Vagina (tissue), 2 donors: ENCODE results near the gene SNX24.

Source experiments
- CTCF ChIP-seq, 3 experiments: fragments of 450-650 bp in 2 of 3; fragments of 200-600 bp in 1 of 3; sonication (generic) in 1 of 3; IDR thresholded peaks; one replicate each; pipeline ENCODE4 v1.5.1; 2017 to 2019; ENCODE audit warnings: antibody characterized with exemption in 3 of 3, mild to moderate bottlenecking in 2 of 3, moderate library complexity in 2 of 3
- POLR2A ChIP-seq, 2 donors: fragments of 450-650 bp; IDR thresholded peaks; one replicate each; pipeline ENCODE4 v1.6.1; 2017; ENCODE audit warnings: antibody characterized with exemption in 2 of 2, mild to moderate bottlenecking in 2 of 2, moderate library complexity in 2 of 2
- POLR2AphosphoS5 ChIP-seq, 2 donors: sonication (generic); formaldehyde crosslinking; IDR thresholded peaks; one replicate each; pipeline ENCODE4 v1.9.0; 2017; ENCODE audit warnings: antibody characterized with exemption in 2 of 2, mild to moderate bottlenecking in 2 of 2, low read depth in 1 of 2; ENCODE audit not compliant: insufficient read depth in 1 of 2

GRCh38 chr5:122879076-122879475 is 33.7 kb downstream of the SNX24 start:
- TF ChIP-seq POLR2A (IDR thresholded peaks at IDR 0.05) (no peak), CTCF (IDR thresholded peaks at IDR 0.05) (no peak), POLR2AphosphoS5 (IDR thresholded peaks at IDR 0.05; ENCODE audit: insufficient read depth in 1 of 2, low read depth in 1 of 2) (no peak)
